ENCODE data around the gene CA5A.

- TF ChIP-seq CTCF (IDR thresholded peaks at IDR 0.05 in 4 of 5, conservative IDR thresholded peaks at IDR 0.05 in 1 of 5) (no peak), POLR2A (IDR thresholded peaks at IDR 0.05) (no peak)
Measured at GRCh38 chr16:87926246-87927194, 9.8 kb downstream of the CA5A start.

All from gastrocnemius medialis (tissue), 4 donors.